ENCODE measurements around the gene MEAF6. TPM values are rescaled to one million over a fixed set of nuclear protein-coding genes. Genes with fewer than 3 reads are reported as not detected.

MEAF6 gene
- 61.8 and 69.2 TPM in 2 replicates for total RNA-seq

GRCh38 chr1:37514350-37515184 is at the start of gene MEAF6:
Gene MEAF6 (minus strand): TSS chr1:37514766. CDS start chr1:37514746, 20 bp downstream.

DNA sequence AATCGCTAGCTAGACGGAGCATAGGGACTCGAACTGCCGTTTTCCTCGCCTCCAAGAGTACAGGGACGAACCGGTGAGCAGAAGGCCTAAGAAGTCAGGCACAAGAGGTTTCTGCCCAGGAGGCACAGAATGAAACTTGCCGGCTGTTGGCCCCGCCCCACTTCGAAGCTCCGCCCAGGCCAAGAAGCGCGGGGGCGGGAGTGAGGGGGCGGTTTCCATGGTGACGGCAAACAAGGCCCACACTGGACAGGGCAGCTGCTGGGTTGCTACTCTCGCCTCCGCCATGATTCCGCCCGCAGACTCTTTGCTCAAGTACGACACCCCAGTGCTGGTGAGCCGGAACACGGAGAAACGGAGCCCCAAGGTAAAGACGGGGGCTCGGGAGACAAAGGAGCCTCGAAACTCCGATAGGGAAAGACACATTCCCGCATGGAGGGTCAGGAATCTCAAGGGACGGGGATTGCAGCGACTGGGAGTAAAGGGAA is 42.2 kb upstream of the MEAF6 start, which contains the start of gene DNALI1:
Gene DNALI1, plus strand, starts transcription at position 229 of the 485 bp plus-strand sequence. Its CDS starts 55 bp downstream, at position 284.

GRCh38 chr1:37553927-37554808 is 39.6 kb upstream of the MEAF6 start, which contains the start of gene SNIP1:
Gene SNIP1 (minus strand): TSS chr1:37554293. CDS start chr1:37554229, 64 bp downstream.

GRCh38 chr1:37474046-37474696 is 40.4 kb downstream of the MEAF6 start, which contains the start of gene ZC3H12A:
Gene ZC3H12A (plus strand): TSS chr1:37474580. CDS start chr1:37475497, 917 bp downstream.

Small RNAs within 50 kb of the gene (small RNA-seq; reads per million reads assigned to genes)
- not detected for gene AL034379.1
- 1.4 reads per million, percentile 58 among the genes with 10 or more reads in this experiment for gene MIR5581

Other genes starting within 250 kb of the MEAF6 start
- gene ZC3H12A, start 40.2 kb downstream of the MEAF6 start, total RNA-seq = 8.9 and 10.6 TPM in 2 replicates
- gene SNIP1, start 39.5 kb upstream of the MEAF6 start, total RNA-seq = 11.0 and 14.8 TPM in 2 replicates
- 8.1 and 10.3 TPM in 2 replicates for gene DNALI1, start 42.2 kb upstream of the MEAF6 start, total RNA-seq
- 49.4 and 52.1 TPM in 2 replicates for gene GNL2, start 81.2 kb upstream of the MEAF6 start, total RNA-seq
- gene RSPO1, start 120.1 kb upstream of the MEAF6 start, total RNA-seq = 0.11 and 0.13 TPM in 2 replicates
- gene CDCA8, start 177.8 kb upstream of the MEAF6 start, total RNA-seq = 6.5 and 10.4 TPM in 2 replicates

Data from articular chondrocyte of knee joint (primary cell).